ENCODE measurements around the gene ZBTB32. TPM values are rescaled to one million over a fixed set of nuclear protein-coding genes. Genes with fewer than 3 reads are reported as not detected.

Gene ZBTB32
- total RNA-seq, 1 experiment from 2014 or later: not detected

- Histone ChIP-seq H3K36me3 (ENCODE audit: control insufficient read depth in 1 of 2, insufficient read depth in 2 of 2, low read length in 2 of 2) (no peaks in the 10 kb centered on the region), H3K9me2 (ENCODE audit: insufficient read depth) (no peaks in the 10 kb centered on the region), H3K79me2 (ENCODE audit: insufficient read depth, low read length) (no peaks in the 10 kb centered on the region), H4K20me1 (ENCODE audit: insufficient read depth) (no peaks in the 10 kb centered on the region), H3K27ac (ENCODE audit: low read depth, low read length) (no peak overlapping the region), H3K4me3 (replicated peaks in 1 of 2; ENCODE audit: low read depth in 1 of 2, low read length in 2 of 2) (no peak overlapping the region), H3K9ac (ENCODE audit: low read length) (no peak overlapping the region), H3K4me2 (ENCODE audit: low read length) (no peak overlapping the region), H3K9me3 (ENCODE audit: control insufficient read depth in 1 of 2, insufficient read depth in 1 of 2, low read depth in 1 of 2, low read length in 2 of 2) (no peaks in the 10 kb centered on the region), H2AFZ (ENCODE audit: low read depth, low read length, poor library complexity, severe bottlenecking) (no peak overlapping the region), H3K4me1 (ENCODE audit: control insufficient read depth in 1 of 2, insufficient read depth in 2 of 2, low read length in 2 of 2) (peaks cover 2 to 17% of the 10 kb centered on the region in 2 experiments; a peak in 2 of 4 replicates), H3K27me3 (ENCODE audit: insufficient read depth, low read length) (peaks cover 5% of the 10 kb centered on the region; the same call in 1 of the 2 replicates)
- CTCF ChIA-PET: no interaction called here
- TF ChIP-seq CEBPB (IDR thresholded peaks at IDR 0.05; ENCODE audit: low read depth) (no peak), CTCF (IDR thresholded peaks at IDR 0.05 in 2 of 3, conservative IDR thresholded peaks at IDR 0.05 in 1 of 3; ENCODE audit: borderline replicate concordance in 1 of 3, insufficient read depth in 1 of 3, low read depth in 2 of 3, low read length in 2 of 3) (no peak), POLR2AphosphoS5 (IDR thresholded peaks at IDR 0.05; ENCODE audit: low read depth, low read length) (no peak), ZNF274 (IDR thresholded peaks at IDR 0.05; ENCODE audit: low read depth, low read length) (no peak), RAD21 (IDR thresholded peaks at IDR 0.05; ENCODE audit: low read depth) (no peak), TCF7L2 (IDR thresholded peaks at IDR 0.05; ENCODE audit: borderline replicate concordance, extremely low read depth, insufficient read depth, insufficient read length) (no peak), SIN3A (IDR thresholded peaks at IDR 0.05; ENCODE audit: low read depth) (no peak), YY1 (IDR thresholded peaks at IDR 0.05; ENCODE audit: extremely low read depth, insufficient replicate concordance, low read depth, low read length) (no peak), EGR1 (IDR thresholded peaks at IDR 0.05; ENCODE audit: low read depth) (no peak), EZH2 (IDR thresholded peaks at IDR 0.05) (no peak), SRF (IDR thresholded peaks at IDR 0.05; ENCODE audit: low read depth) (no peak), REST (IDR thresholded peaks at IDR 0.05; ENCODE audit: low read depth) (no peak), POLR2A (IDR thresholded peaks at IDR 0.05; ENCODE audit: borderline replicate concordance, extremely low read depth, insufficient read depth, insufficient read length) (no peak)
- TF ChIP-seq, protein P1, sequence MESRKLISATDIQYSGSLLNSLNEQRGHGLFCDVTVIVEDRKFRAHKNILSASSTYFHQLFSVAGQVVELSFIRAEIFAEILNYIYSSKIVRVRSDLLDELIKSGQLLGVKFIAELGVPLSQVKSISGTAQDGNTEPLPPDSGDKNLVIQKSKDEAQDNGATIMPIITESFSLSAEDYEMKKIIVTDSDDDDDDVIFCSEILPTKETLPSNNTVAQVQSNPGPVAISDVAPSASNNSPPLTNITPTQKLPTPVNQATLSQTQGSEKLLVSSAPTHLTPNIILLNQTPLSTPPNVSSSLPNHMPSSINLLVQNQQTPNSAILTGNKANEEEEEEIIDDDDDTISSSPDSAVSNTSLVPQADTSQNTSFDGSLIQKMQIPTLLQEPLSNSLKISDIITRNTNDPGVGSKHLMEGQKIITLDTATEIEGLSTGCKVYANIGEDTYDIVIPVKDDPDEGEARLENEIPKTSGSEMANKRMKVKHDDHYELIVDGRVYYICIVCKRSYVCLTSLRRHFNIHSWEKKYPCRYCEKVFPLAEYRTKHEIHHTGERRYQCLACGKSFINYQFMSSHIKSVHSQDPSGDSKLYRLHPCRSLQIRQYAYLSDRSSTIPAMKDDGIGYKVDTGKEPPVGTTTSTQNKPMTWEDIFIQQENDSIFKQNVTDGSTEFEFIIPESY (IDR thresholded peaks at IDR 0.05; ENCODE audit: extremely low read depth, insufficient replicate concordance, low read length): no peak
- TF ChIP-seq, protein P2, sequence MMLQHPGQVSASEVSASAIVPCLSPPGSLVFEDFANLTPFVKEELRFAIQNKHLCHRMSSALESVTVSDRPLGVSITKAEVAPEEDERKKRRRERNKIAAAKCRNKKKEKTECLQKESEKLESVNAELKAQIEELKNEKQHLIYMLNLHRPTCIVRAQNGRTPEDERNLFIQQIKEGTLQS (IDR thresholded peaks at IDR 0.05): no peak
- BruUV-seq (replicated peaks): no TSS peak
- intact Hi-C loops (cut with micrococcal nuclease): no loop called here
- RAD21 ChIA-PET (ENCODE audit: low non-redundant PET in 1 of 2, low total read pairs in 2 of 2, uncharacterized antibody in 2 of 2, unreplicated experiment in 2 of 2): no interaction called here
- ATAC-seq: no peak
- POLR2A ChIA-PET: no interaction called here
- DNase-seq (ENCODE audit: low read depth, low spot score): no peak
Measured at GRCh38 chr19:35669974-35670373, 34.4 kb upstream of the ZBTB32 start.

Data from HCT116 (cell line).